ENCODE results near the gene CALCOCO2.

DNA sequence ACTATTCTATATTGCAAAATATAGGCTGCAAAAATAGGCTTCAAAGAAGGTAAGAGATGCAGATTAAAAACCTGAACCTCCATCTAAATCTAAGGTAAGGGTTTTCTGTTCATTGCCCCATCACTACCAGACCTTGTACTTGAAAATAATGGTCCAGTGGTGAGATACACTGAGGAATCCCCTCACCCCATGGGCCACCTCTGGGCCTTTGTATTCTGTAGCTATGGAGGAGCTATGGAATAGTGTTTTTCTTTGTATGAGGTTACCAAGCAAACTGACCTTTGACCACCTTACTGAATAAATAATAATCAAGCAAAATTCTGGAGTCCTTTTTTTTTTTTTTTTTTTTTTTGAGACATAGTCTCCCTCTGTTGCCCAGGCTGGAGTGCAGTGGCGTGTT is 72.6 kb downstream of the CALCOCO2 start:
- TF ChIP-seq, protein P1, sequence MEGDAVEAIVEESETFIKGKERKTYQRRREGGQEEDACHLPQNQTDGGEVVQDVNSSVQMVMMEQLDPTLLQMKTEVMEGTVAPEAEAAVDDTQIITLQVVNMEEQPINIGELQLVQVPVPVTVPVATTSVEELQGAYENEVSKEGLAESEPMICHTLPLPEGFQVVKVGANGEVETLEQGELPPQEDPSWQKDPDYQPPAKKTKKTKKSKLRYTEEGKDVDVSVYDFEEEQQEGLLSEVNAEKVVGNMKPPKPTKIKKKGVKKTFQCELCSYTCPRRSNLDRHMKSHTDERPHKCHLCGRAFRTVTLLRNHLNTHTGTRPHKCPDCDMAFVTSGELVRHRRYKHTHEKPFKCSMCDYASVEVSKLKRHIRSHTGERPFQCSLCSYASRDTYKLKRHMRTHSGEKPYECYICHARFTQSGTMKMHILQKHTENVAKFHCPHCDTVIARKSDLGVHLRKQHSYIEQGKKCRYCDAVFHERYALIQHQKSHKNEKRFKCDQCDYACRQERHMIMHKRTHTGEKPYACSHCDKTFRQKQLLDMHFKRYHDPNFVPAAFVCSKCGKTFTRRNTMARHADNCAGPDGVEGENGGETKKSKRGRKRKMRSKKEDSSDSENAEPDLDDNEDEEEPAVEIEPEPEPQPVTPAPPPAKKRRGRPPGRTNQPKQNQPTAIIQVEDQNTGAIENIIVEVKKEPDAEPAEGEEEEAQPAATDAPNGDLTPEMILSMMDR (IDR thresholded peaks at IDR 0.05) = no peak
- no peak for TF ChIP-seq POLR2A (IDR thresholded peaks at IDR 0.05)
